G401 (cell line): ENCODE data around the gene UNC13B. TPM values are rescaled to one million over a fixed set of nuclear protein-coding genes. Genes with fewer than 3 reads are reported as not detected.

Experiments
- DNase-seq: peaks from one replicate; pipeline ENCODE4 v3.0.0-alpha.2; 2015; ENCODE audit warnings: low spot score
- in situ Hi-C: cut with HindIII; loops from 2 replicates; pipeline ENCODE4 v1.10.0; 2016; ENCODE audit warnings: low sequenced_read_pairs, mixed read lengths
- total RNA-seq: library from RNA; depleted of rRNA; stranded (reverse); fragments of >200 nt; shearing (Covaris generic); gene quantifications from 2 replicates; pipeline ENCODE4 v1.2.3, GENCODE V29; 2014

UNC13B gene
- total RNA-seq, 1 experiment from 2014 or later: 10.3 TPM

GRCh38 chr9:35295369-35296036 is 133.7 kb downstream of the UNC13B start:
- in situ Hi-C loops: no loop called here
- DNase-seq: no peak

- in situ Hi-C loops: no loop called here
- DNase-seq: no peak
These were observed 141.8 kb downstream of the UNC13B start for GRCh38 chr9:35303567-35303966.

- DNase-seq: no peak
- in situ Hi-C loops: no loop called here
These were observed 144.5 kb downstream of the UNC13B start for GRCh38 chr9:35306283-35306682.

DNA sequence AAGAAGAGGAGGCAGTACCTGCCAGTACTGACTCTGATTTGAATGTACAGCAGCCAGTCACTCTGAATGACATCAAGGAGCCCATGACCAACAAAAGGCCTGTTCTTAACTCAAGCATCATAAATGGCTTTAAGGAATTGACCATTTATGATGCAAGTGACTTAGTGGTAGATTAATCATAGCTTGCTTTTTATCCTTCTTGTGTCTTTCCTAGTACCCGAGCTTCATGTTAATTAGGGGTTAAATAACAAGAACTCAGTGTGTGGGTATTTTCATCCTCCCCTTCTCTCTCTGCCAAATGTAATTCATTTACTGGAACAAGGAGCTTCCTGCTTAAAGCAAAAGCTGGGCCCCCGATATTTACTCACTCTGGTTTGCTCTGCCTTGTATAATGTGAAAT is 146.5 kb downstream of the UNC13B start:
- no peak for DNase-seq
- in situ Hi-C loops: no loop called here

GRCh38 chr9:35311891-35312639 is 150.3 kb downstream of the UNC13B start:
- DNase-seq: no peak
- in situ Hi-C loops: no loop called here

DNA sequence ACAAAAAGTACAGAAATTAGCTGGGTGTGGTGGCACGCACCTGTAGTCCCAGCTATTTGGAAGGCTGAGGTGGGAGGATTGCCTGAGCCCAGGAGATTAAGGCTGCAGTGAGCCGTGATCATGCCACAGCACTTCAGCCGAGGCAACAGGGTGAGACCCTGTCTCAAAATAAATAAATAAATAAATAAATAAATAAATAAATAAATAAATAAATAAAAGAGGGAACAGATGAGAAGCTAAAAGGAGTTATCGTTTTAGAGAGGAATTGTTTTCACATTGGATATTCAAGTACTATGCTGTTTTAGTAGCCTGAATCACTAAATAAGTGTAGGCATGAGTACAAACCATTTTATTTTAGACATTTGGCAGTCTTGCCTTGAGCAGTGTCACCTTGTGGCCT is 151.7 kb downstream of the UNC13B start:
- DNase-seq: no peak
- in situ Hi-C loops: no loop called here

GRCh38 chr9:35313916-35314315 is 152.1 kb downstream of the UNC13B start:
- DNase-seq: peak; percentile 1
- in situ Hi-C loops: no loop called here

DNA sequence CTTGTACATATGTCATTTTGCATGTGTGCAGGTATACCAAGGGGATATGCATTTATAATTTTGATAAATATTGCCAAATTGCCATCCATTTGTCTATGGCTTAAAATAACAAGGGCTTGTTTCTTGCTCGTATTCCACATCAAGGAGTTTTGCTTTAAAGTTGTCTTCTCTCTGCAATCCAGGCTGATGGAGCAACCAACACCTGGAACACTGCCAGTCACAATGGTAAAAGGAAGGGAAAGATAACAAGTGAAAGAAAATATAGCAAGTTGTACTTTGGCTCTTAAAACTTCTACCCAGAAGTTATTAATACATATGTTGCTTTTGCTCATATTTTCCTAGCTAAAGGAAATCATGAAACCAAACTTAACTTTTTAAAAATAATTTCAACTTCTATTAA is 156.9 kb downstream of the UNC13B start:
- in situ Hi-C loops: no loop called here
- DNase-seq: no peak

DNA sequence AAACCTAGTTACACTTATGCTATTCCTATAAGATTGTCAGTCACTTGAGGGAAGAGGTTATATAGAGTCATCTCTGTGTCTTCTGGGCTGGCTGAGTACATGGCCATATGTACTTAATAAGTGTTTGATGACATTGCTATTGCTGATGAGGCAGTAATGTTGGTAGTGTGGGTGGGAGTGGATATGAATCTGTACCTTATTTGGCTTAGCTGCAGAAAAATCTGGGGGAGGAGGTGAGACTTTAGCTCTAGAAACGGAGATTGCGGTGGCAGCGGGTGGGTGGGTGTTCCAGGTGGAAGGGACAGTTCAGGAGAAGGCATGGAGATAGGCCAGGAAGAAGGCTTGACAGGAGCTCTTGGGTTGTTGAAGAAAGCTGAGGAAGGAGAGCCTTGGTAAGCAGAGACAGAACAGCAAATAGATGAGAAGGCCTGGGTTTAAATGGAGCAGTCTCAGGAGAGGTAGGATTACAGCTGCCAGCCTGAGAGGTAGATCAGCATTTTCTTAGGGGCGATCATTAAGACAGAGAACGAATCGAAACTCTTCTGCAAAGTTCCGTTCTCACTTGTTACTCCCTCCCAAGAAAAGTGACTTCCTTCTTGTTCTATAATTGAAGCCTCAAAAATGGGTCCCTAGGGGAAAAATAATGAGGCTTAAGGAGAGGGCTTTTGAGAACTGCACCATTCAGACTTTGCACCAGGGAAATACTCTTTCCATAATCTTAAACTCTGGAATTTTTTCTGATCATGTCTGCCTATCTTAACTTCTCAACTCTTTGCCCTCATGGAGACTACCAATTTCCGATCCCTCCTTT is 160.5 kb downstream of the UNC13B start:
- no peak for DNase-seq
- in situ Hi-C loops: no loop called here

DNA sequence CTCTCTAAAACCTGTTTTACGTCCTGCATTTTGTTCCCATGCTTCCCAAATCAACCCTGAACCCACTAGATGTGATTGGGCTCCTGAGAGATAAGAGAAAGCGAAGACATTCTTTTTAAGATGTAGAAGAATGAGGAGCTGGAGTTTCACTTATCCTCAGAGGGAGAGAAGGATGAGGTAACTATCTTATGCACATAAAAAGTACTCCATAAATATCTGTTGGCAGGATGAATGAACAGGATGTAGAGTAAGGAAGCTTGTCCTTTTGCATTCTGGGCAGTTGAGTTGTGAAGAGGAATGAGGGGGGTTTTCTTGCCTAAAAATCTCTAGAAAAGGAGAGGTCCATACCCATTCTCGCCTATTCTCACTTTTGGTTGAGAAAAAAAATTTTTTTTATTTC is 163.2 kb downstream of the UNC13B start:
- DNase-seq: no peak
- in situ Hi-C loops: no loop called here

GRCh38 chr9:35333551-35333950 is 171.7 kb downstream of the UNC13B start:
- in situ Hi-C loops: no loop called here
- no peak for DNase-seq

DNA sequence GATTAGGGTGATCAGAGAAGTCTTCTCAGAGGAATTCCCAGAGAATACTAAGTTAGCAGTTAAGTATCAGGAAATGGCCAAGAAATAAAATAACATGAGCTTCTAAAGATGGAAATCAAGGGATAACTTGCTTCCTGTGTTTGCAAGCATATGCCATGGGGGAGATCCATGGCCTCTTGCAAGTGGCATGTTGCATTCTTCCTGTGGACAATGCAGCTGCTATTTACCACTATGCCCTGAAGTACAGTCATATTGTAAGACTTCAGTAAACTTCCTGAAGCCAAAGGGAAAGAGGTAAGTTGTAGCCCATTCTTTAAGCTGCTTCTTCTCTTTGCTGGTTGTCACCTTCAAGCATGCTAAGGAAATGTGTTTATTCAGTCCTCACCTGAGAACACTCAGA is 173.4 kb downstream of the UNC13B start:
- in situ Hi-C loops: no loop called here
- no peak for DNase-seq

DNA sequence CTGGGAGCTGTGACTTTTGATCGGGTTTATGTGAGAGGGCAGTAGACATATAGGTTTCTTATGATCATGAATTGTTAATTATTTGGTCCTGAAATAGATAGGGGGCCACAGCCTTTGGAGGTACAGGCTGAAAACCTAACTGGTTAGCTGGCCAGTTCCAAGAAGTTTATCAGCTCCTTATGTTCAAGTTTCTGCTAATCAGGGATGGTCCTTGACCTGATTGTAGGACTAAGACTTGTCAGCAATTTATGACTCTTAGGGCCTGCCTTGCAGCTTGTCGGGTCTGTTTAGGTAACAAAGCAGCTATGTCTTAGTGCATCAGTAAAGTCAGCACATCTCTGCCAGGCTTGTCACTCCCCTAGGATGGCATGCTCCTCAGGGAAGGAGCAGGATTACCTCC is 176.3 kb downstream of the UNC13B start:
- DNase-seq: no peak
- in situ Hi-C loops: no loop called here

GRCh38 chr9:35338561-35339274 is 176.9 kb downstream of the UNC13B start:
- no peak for DNase-seq
- in situ Hi-C loops: no loop called here

GRCh38 chr9:35340046-35340445 is 178.2 kb downstream of the UNC13B start:
- no peak for DNase-seq
- in situ Hi-C loops: no loop called here

- DNase-seq: no peak
These were observed 179.2 kb downstream of the UNC13B start for GRCh38 chr9:35341021-35341420.

GRCh38 chr9:35341585-35341984 is 179.8 kb downstream of the UNC13B start:
- DNase-seq: no peak
- in situ Hi-C loops: no loop called here

More at GRCh38 chr9:35341021-35341420, 179.2 kb downstream of the UNC13B start:
- in situ Hi-C loops: no loop called here

DNA sequence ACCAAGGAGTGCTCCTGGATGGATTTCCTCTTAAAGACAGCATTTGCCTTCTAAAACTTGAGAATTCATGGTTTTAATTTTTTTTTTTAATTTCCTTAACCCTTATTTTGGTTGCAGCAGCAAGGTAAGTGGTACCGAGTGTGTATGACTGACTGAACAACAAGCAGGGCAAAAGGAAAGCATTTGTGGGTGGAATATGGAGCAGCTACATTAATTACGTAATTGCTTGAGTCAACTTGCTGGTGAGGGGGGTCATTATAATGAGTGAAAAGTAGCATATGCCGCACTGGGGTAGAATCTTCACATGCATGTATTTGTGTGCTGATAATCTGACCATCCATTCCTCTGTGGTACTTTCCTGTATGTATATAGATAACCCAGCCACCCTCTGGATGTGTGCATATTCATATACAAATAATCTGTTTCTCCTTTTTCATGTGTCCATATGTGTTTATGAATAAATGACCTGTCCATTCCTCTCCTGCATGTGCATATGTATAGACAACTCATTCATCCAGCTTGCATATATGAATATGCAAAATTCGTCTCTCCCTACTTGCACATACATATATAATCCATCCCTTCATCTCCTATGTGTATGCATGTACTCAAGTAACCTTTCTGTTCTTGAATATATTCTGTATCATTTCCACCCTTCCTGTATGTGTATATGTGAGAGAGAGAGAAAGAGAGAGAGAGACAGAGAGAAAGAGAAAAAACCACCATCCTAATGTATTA is 180.6 kb downstream of the UNC13B start:
- in situ Hi-C loops: no loop called here
- DNase-seq: no peak

DNA sequence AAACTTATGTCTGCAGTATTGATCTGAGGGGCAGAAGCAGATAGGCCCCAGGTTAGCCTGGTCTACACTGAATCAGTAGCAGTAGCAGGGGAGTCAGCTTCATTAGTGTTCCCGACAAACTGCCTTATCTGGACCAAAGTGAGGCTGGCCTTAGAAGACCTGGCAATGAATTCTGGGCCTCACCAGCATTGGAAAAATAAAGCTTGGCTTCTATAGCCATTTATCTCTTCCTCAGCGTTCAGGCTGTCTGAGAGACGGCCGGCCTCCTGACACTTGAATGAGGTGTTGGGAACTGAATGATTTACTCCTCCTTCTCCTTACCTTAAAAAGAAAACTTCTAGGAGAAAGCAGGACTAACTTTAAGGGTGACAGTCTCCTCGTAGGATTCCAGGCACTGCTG is 186.3 kb downstream of the UNC13B start:
- no peak for DNase-seq
- in situ Hi-C loops: no loop called here
